Tibial nerve (tissue), 4 donors: ENCODE measurements around the gene SERPINB13. TPM values are rescaled to one million over a fixed set of nuclear protein-coding genes. Genes with fewer than 3 reads are reported as not detected.

Experiments
- DNase-seq, 2 donors: peaks; one replicate each; pipeline ENCODE4 v3.0.0-alpha.2; 2019; ENCODE audit warnings: low spot score in 2 of 2
- H3K27ac ChIP-seq, 4 donors: fragments of 200-600 bp; sonication (generic) in 3 of 4; one replicate each; pipeline ENCODE4 v1.5.1; 2017 to 2019; ENCODE audit warnings: mild to moderate bottlenecking in 1 of 4
- H3K27me3 ChIP-seq, 2 donors: fragments of 200-600 bp; sonication (generic) in 1 of 2; one replicate each; pipeline versions ENCODE4 v1.5.1 to v1.6.0; 2017 to 2019
- H3K36me3 ChIP-seq, 3 donors: fragments of 200-600 bp; sonication (generic); one replicate each; pipeline ENCODE4 v1.5.1; 2018 to 2019
- H3K4me1 ChIP-seq, 4 donors: fragments of 200-600 bp; sonication (generic) in 3 of 4; one replicate each; pipeline ENCODE4 v1.5.1; 2017 to 2019
- H3K4me3 ChIP-seq, 4 donors: fragments of 200-600 bp; sonication (generic) in 3 of 4; one replicate each; pipeline ENCODE4 v1.5.1; 2017 to 2019; ENCODE audit warnings: mild to moderate bottlenecking in 1 of 4, moderate library complexity in 1 of 4
- H3K9me3 ChIP-seq, 4 donors: fragments of 200-600 bp; sonication (generic) in 3 of 4; one replicate each; pipeline ENCODE4 v1.5.1; 2017 to 2019
- EP300 ChIP-seq, 2 donors: sonication (generic); formaldehyde crosslinking; IDR thresholded peaks; one replicate each; pipeline ENCODE4 v1.6.1; 2017; ENCODE audit warnings: antibody characterized with exemption in 2 of 2, mild to moderate bottlenecking in 1 of 2
- POLR2A ChIP-seq, 2 donors: fragments of 450-650 bp; IDR thresholded peaks; one replicate each; pipeline ENCODE4 v1.6.1; 2017; ENCODE audit warnings: antibody characterized with exemption in 2 of 2, mild to moderate bottlenecking in 2 of 2, moderate library complexity in 2 of 2
- WGBS, 2 donors: methylation state at CpG; one replicate each; pipeline ENCODE4 v1.1.5; 2018; 5-methylcytosine and 5-hydroxymethylcytosine counted together
- total RNA-seq, 4 donors: library from RNA; depleted of rRNA; stranded (reverse); fragments of >200 nt; gene quantifications; one replicate each; pipeline ENCODE4 v1.1.0, GENCODE V29; 2016
- TF ChIP-seq, protein P1 (sequence below), 5 experiments: fragments of 200-600 bp in 3 of 5; fragments of 450-650 bp in 2 of 5; sonication (generic) in 3 of 5; IDR thresholded peaks; one replicate each; pipeline ENCODE4 v1.5.1; 2016 to 2019; ENCODE audit warnings: antibody characterized with exemption in 5 of 5, mild to moderate bottlenecking in 3 of 5, moderate library complexity in 2 of 5

Gene SERPINB13
- total RNA-seq, 4 donors from 2014 or later, result not detected

- H3K27ac ChIP-seq, result no peak overlapping the region
- peaks cover 0 to 4% (median 0%) of the 10 kb centered on the region in 4 donors for H3K4me1 ChIP-seq
- no peaks in the 10 kb centered on the region for H3K27me3 ChIP-seq
- TF ChIP-seq POLR2A (IDR thresholded peaks at IDR 0.05) (no peak), EP300 (IDR thresholded peaks at IDR 0.05) (no peak)
- TF ChIP-seq, protein P1, sequence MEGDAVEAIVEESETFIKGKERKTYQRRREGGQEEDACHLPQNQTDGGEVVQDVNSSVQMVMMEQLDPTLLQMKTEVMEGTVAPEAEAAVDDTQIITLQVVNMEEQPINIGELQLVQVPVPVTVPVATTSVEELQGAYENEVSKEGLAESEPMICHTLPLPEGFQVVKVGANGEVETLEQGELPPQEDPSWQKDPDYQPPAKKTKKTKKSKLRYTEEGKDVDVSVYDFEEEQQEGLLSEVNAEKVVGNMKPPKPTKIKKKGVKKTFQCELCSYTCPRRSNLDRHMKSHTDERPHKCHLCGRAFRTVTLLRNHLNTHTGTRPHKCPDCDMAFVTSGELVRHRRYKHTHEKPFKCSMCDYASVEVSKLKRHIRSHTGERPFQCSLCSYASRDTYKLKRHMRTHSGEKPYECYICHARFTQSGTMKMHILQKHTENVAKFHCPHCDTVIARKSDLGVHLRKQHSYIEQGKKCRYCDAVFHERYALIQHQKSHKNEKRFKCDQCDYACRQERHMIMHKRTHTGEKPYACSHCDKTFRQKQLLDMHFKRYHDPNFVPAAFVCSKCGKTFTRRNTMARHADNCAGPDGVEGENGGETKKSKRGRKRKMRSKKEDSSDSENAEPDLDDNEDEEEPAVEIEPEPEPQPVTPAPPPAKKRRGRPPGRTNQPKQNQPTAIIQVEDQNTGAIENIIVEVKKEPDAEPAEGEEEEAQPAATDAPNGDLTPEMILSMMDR (IDR thresholded peaks at IDR 0.05), result no peak
- no peak for DNase-seq
- H3K9me3 ChIP-seq, result no peaks in the 10 kb centered on the region
- H3K36me3 ChIP-seq, result no peaks in the 10 kb centered on the region
- 47 to 55% methylated on average over 6 of the region's 6 CpGs for WGBS, 2 donors
- no peak overlapping the region for H3K4me3 ChIP-seq
These were observed 16.4 kb upstream of the SERPINB13 start for GRCh38 chr18:63570721-63571120.

GRCh38 chr18:63575681-63576080 is 11.5 kb upstream of the SERPINB13 start:
- Histone ChIP-seq H3K36me3 (no peaks in the 10 kb centered on the region), H3K4me1 (peaks cover 0 to 3% (median 0%) of the 10 kb centered on the region in 4 donors), H3K27me3 (no peaks in the 10 kb centered on the region), H3K27ac (no peak overlapping the region), H3K9me3 (no peaks in the 10 kb centered on the region), H3K4me3 (no peak overlapping the region)
- DNase-seq, result no peak
- TF ChIP-seq EP300 (IDR thresholded peaks at IDR 0.05), result no peak
- no peak for TF ChIP-seq POLR2A (IDR thresholded peaks at IDR 0.05)
- TF ChIP-seq, protein P1 (IDR thresholded peaks at IDR 0.05), result no peak

GRCh38 chr18:63578357-63578958 is 8.7 kb upstream of the SERPINB13 start:
- no peak for TF ChIP-seq POLR2A (IDR thresholded peaks at IDR 0.05)
- TF ChIP-seq, protein P1 (IDR thresholded peaks at IDR 0.05), result peak; percentile 39 to 64 (median 52)
- no peak for TF ChIP-seq EP300 (IDR thresholded peaks at IDR 0.05)
- DNase-seq, result peak in 1 of 2 donors; percentile 53
- no peak overlapping the region for H3K27ac ChIP-seq
- H3K9me3 ChIP-seq, result no peaks in the 10 kb centered on the region
- H3K36me3 ChIP-seq, result no peaks in the 10 kb centered on the region
- H3K4me1 ChIP-seq, result no peaks in the 10 kb centered on the region
- 11 to 15% methylated on average over 5 of the region's 5 CpGs for WGBS, 2 donors
- no peaks in the 10 kb centered on the region for H3K27me3 ChIP-seq
- H3K4me3 ChIP-seq, result no peak overlapping the region

GRCh38 chr18:63579616-63580015 is 7.5 kb upstream of the SERPINB13 start:
- Histone ChIP-seq H3K4me1 (no peaks in the 10 kb centered on the region), H3K27ac (no peak overlapping the region), H3K9me3 (no peaks in the 10 kb centered on the region), H3K4me3 (no peak overlapping the region), H3K27me3 (no peaks in the 10 kb centered on the region), H3K36me3 (no peaks in the 10 kb centered on the region)
- no peak for DNase-seq
- no peak for TF ChIP-seq EP300 (IDR thresholded peaks at IDR 0.05)
- no peak for TF ChIP-seq POLR2A (IDR thresholded peaks at IDR 0.05)
- TF ChIP-seq, protein P1 (IDR thresholded peaks at IDR 0.05), result no peak
- WGBS, 2 donors, result 61 to 62% methylated on average over 2 of the region's 2 CpGs

GRCh38 chr18:63585988-63586387 is 1.2 kb upstream of the SERPINB13 start:
- TF ChIP-seq POLR2A (IDR thresholded peaks at IDR 0.05) (no peak), EP300 (IDR thresholded peaks at IDR 0.05) (no peak)
- TF ChIP-seq, protein P1 (IDR thresholded peaks at IDR 0.05), result no peak
- WGBS, 2 donors, result 87 to 89% methylated on average over 4 of the region's 4 CpGs
- no peak for DNase-seq
- Histone ChIP-seq H3K9me3 (no peaks in the 10 kb centered on the region), H3K27ac (no peak overlapping the region), H3K4me3 (no peak overlapping the region), H3K36me3 (no peaks in the 10 kb centered on the region), H3K27me3 (no peaks in the 10 kb centered on the region), H3K4me1 (no peaks in the 10 kb centered on the region)
